ENCODE measurements around the gene MAPK6. TPM values are rescaled to one million over a fixed set of nuclear protein-coding genes. Genes with fewer than 3 reads are reported as not detected.

Gene MAPK6
- total and polyA plus RNA-seq, 4 donors, result 5.6 to 27.1 (median 16.9) TPM

DNA sequence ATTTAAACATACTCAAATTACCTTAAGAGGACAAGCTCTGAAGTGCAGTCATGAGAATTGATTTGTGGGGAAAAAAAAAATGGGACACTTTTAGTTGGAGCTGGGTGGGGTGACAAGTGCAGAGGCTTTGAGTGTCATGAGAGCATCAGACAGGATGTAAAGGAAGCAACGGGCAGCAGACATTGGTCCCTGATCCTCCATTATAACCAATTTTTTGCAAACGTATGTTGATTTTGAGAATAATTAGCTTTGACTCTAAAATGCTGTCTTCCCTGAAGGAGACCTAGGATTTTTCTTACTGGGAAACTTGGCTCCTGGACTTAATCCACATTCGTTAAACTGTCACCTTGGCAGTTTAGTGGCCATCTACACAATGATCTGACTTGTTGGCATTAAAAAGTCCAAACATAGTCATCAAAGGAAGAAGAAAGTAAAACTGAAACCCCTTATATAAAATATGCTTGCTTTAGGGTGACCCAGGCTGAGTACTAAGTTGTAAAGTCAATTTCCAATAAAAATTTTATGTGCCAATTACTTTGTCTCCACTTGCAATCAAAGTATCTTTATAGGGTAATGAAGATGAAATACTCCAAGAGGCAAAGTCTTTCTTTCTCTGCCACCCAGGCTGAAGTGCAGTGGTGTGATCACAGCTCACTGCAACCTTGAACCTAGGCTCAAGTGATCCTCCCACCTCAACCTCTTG, 48.0 kb downstream of the MAPK6 start:
- DNase-seq (no peak), ATAC-seq (ENCODE audit: low FRiP score) (no peak)
- Histone ChIP-seq H3K27me3 (ENCODE audit: control insufficient read depth in 1 of 2, insufficient read depth in 2 of 2, low read length in 1 of 2) (no peaks in the 10 kb centered on the region), H3K4me1 (ENCODE audit: control insufficient read depth in 1 of 2, insufficient read depth in 2 of 2, low read length in 2 of 2) (no peaks in the 10 kb centered on the region), H3K4me3 (ENCODE audit: low read length in 2 of 2) (no peak overlapping the region), H3K36me3 (ENCODE audit: control insufficient read depth in 1 of 2, insufficient read depth in 2 of 2, low read length in 1 of 2) (peaks cover 0 to 4% of the 10 kb centered on the region in 2 donors), H3K27ac (ENCODE audit: low read depth in 1 of 2, low read length in 2 of 2) (no peak overlapping the region), H3K9me3 (ENCODE audit: control insufficient read depth, low read length) (no peaks in the 10 kb centered on the region)
- intact Hi-C loops (cut with DNase I), result no loop called here
- 84 to 85% methylated on average over 3 of the region's 3 CpGs for WGBS, 2 donors

DNA sequence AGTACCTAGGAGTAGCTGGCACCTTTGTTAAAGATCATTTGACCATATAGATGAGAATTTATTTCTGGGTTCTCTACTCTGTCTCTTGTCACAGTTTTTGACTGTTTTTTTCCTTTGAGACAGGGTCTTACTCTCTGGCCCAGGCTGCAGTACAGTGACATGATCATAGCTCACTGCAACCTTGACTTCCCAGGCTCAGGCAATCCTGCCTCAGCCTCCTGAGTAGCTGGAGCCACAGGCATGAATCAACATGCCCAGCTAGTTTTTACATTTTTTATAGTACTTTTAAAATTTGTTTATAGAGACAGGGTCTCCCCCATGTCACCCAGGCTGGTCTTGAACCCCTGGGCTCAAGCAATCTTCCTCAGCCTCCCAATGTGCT, 48.5 kb downstream of the MAPK6 start:
- intact Hi-C loops (cut with DNase I), result no loop called here
- Histone ChIP-seq H3K9me3 (ENCODE audit: control insufficient read depth, low read length) (no peaks in the 10 kb centered on the region), H3K27ac (ENCODE audit: low read depth in 1 of 2, low read length in 2 of 2) (no peak overlapping the region), H3K27me3 (ENCODE audit: control insufficient read depth in 1 of 2, insufficient read depth in 2 of 2, low read length in 1 of 2) (no peaks in the 10 kb centered on the region), H3K4me3 (ENCODE audit: low read length in 2 of 2) (no peak overlapping the region), H3K4me1 (ENCODE audit: control insufficient read depth in 1 of 2, insufficient read depth in 2 of 2, low read length in 2 of 2) (no peaks in the 10 kb centered on the region), H3K36me3 (ENCODE audit: control insufficient read depth in 1 of 2, insufficient read depth in 2 of 2, low read length in 1 of 2) (peaks cover 0 to 4% of the 10 kb centered on the region in 2 donors)
- DNase-seq (no peak), ATAC-seq (ENCODE audit: low FRiP score) (no peak)

DNA sequence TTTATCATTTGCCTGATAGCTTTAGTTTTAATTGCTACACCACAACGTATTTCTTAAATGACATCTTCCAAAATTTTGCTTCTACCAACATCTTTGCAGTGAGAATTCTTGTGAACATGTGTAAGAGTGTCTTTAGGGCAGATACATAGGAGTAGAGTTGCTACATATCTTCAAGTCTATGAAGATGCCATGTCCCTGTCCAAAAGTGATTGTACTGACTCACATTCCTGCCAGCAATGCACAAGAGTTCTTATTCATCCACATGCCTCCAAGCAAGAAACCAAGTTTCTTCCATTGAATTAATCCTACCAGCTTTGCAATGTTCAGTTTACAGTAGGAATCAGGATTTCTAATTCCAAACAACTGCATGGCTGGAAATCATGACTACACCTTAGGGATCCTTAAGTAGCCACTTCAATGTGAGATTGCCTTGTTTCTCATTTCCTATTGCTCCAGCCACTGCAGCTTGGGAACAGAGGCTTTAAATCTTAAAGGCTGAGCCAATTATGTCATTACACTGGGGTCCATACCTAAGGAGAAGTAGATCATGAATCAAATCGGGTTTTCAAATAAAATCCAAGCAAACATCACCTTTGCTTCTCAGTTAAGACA, 49.1 kb downstream of the MAPK6 start:
- no peak for DNase-seq
- H3K27ac ChIP-seq (ENCODE audit: low read depth in 1 of 2, low read length in 2 of 2), result no peak overlapping the region
- peaks cover 0 to 4% of the 10 kb centered on the region in 2 donors for H3K36me3 ChIP-seq (ENCODE audit: control insufficient read depth in 1 of 2, insufficient read depth in 2 of 2, low read length in 1 of 2)
- 86 to 91% methylated on average over 2 of the region's 2 CpGs for WGBS, 2 donors
- H3K9me3 ChIP-seq (ENCODE audit: control insufficient read depth, low read length), result no peaks in the 10 kb centered on the region
- H3K4me1 ChIP-seq (ENCODE audit: control insufficient read depth in 1 of 2, insufficient read depth in 2 of 2, low read length in 2 of 2), result no peaks in the 10 kb centered on the region
- H3K4me3 ChIP-seq (ENCODE audit: low read length in 2 of 2), result no peak overlapping the region
- no peak for ATAC-seq (ENCODE audit: low FRiP score)
- H3K27me3 ChIP-seq (ENCODE audit: control insufficient read depth in 1 of 2, insufficient read depth in 2 of 2, low read length in 1 of 2), result no peaks in the 10 kb centered on the region
- intact Hi-C loops (cut with DNase I), result no loop called here

DNA sequence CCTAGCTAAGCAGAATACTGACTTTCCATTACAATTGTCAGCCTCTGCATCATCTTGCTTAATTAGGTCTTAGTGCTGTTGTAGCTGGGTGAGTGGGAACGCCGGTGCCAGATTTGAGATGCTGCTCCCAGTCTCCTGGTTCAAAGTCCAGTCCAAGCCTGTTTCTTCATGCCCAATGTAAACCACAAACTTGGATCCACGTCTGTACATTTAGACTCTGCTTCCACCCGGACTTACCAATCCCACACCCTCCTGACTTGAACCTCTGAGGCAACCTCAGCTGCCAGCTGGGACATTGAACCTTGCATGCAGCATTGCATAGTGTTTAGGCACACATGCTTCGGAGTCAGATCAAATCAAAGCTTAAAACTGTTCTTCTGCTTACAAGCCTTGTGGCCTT, 50.5 kb downstream of the MAPK6 start:
- Histone ChIP-seq H3K4me1 (ENCODE audit: control insufficient read depth in 1 of 2, insufficient read depth in 2 of 2, low read length in 2 of 2) (no peaks in the 10 kb centered on the region), H3K9me3 (ENCODE audit: control insufficient read depth, low read length) (no peaks in the 10 kb centered on the region), H3K27me3 (ENCODE audit: control insufficient read depth in 1 of 2, insufficient read depth in 2 of 2, low read length in 1 of 2) (no peaks in the 10 kb centered on the region), H3K27ac (ENCODE audit: low read depth in 1 of 2, low read length in 2 of 2) (no peak overlapping the region), H3K36me3 (ENCODE audit: control insufficient read depth in 1 of 2, insufficient read depth in 2 of 2, low read length in 1 of 2) (no peaks in the 10 kb centered on the region), H3K4me3 (ENCODE audit: low read length in 2 of 2) (no peak overlapping the region)
- DNase-seq (no peak), ATAC-seq (ENCODE audit: low FRiP score) (no peak)
- 79 to 81% methylated on average over 5 of the region's 5 CpGs for WGBS, 2 donors
- intact Hi-C loops (cut with DNase I), result no loop called here

DNA sequence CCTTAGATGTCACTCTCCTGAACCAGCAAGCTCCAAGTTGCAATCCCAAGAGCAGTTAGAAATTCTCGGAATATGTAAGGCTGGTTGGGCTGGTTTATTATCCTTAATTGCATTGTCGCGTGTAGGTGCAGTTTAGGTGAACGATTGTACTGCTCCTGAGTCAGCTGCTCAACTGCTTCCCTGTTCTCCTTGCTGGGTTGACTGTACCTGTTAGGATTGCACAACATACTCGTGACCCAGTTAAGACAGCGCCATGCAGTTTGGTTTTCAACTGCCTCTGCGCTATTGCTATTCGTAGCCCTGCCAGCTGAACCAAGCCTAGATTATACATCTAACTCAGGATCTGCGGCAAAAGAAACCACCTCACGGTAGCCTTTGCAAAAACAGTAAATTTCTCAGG, 52.6 kb downstream of the MAPK6 start:
- ATAC-seq (ENCODE audit: low FRiP score) (no peak), DNase-seq (no peak)

DNA sequence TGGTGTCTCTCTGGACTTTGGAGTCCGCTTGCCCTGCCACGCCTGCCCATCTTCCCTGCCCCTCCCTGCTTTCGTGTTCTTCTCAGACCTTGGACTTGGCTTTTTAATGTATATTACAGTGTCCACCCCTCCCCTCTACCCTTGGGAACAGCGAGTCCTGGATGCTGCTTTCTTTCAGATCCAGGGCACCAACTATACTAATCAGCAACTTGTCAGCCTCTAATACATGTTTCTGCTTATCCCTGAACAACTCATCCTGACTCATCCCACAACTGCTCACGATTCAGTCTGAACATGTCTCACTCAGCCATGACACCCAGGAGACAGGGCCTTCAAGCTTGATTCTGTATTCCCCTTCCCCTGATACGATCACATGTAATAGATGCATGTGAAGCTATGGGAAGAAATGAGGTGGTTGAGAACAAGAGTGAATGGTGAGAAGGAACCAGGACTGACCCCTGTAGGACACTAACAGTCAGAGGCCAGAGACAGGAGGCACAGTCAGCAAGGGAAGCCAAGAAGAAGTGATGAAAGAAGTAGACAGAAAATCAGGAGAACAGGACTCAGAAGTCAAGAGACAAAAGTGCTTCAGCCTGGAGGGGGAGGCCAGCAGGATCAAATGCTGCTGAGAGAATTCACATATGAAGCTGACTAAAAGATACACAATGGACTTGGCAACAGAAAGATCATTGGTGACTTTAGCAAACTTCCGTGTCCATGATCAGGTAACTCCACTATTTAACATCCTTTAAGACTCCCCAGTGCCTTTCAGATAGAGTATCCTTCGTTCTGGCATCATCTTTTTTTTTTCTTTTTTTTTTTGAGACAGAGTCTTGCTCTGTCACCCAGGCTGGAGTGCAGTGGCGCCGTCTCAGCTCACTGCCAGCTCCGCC, 58.1 kb downstream of the MAPK6 start:
- WGBS, 2 donors, result 87 to 88% methylated on average over 11 of the region's 11 CpGs
- intact Hi-C loops (cut with DNase I), result loop anchor here in 1 of 2 donors (10.0 kb wide), 1 partner anchor 82 kb away; no protein-coding TSS in a partner anchor
- Histone ChIP-seq H3K36me3 (ENCODE audit: control insufficient read depth in 1 of 2, insufficient read depth in 2 of 2, low read length in 1 of 2) (no peaks in the 10 kb centered on the region), H3K4me1 (ENCODE audit: control insufficient read depth in 1 of 2, insufficient read depth in 2 of 2, low read length in 2 of 2) (no peaks in the 10 kb centered on the region), H3K27me3 (ENCODE audit: control insufficient read depth in 1 of 2, insufficient read depth in 2 of 2, low read length in 1 of 2) (no peaks in the 10 kb centered on the region), H3K9me3 (ENCODE audit: control insufficient read depth, low read length) (no peaks in the 10 kb centered on the region), H3K27ac (ENCODE audit: low read depth in 1 of 2, low read length in 2 of 2) (no peak overlapping the region), H3K4me3 (ENCODE audit: low read length in 2 of 2) (no peak overlapping the region)
- DNase-seq (no peak), ATAC-seq (ENCODE audit: low FRiP score) (no peak)

More for the DNA sequence above, 52.6 kb downstream of the MAPK6 start:
- Histone ChIP-seq H3K4me1 (ENCODE audit: control insufficient read depth in 1 of 2, insufficient read depth in 2 of 2, low read length in 2 of 2) (no peaks in the 10 kb centered on the region), H3K27ac (ENCODE audit: low read depth in 1 of 2, low read length in 2 of 2) (no peak overlapping the region), H3K27me3 (ENCODE audit: control insufficient read depth in 1 of 2, insufficient read depth in 2 of 2, low read length in 1 of 2) (no peaks in the 10 kb centered on the region), H3K9me3 (ENCODE audit: control insufficient read depth, low read length) (no peaks in the 10 kb centered on the region), H3K4me3 (ENCODE audit: low read length in 2 of 2) (no peak overlapping the region), H3K36me3 (ENCODE audit: control insufficient read depth in 1 of 2, insufficient read depth in 2 of 2, low read length in 1 of 2) (no peaks in the 10 kb centered on the region)
- 80 to 83% methylated on average over 10 of the region's 10 CpGs for WGBS, 2 donors
- intact Hi-C loops (cut with DNase I), result loop anchor here in 1 of 2 donors (10.0 kb wide), 1 partner anchor 77 kb away; no protein-coding TSS in a partner anchor

DNA sequence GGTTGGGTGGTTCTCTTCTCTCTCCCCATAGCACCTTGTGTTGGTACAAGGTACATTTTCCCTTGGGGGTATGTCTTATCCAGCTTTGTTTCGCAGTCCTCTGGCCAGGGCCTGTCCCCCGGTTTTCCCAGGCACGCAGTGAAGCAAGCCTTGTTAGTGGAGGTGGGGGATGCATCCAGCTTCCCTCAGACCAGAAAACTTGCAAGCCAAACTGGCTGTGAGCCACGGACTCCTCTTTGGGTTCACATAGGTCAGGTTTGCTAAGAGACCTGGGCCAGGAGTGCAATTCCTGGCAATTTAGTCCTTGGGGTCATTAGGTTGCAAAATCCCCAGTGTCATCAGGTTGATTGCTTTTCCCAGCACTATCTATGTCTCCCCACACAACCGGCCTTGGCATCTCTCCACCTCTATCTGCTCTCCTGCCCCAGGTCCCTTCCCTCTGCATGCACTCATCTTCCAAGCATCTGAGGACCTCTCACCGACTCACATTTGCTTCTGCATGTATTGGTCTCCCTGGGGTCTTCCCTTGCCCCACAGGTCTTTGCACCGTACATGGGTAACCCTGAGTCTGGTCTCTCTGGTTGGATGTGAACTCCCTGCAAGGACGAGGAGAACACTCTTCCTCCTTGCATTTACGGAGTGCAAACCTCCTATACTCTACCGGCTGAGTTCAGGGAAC, 59.3 kb downstream of the MAPK6 start:
- Histone ChIP-seq H3K36me3 (ENCODE audit: control insufficient read depth in 1 of 2, insufficient read depth in 2 of 2, low read length in 1 of 2) (no peaks in the 10 kb centered on the region), H3K27me3 (ENCODE audit: control insufficient read depth in 1 of 2, insufficient read depth in 2 of 2, low read length in 1 of 2) (no peaks in the 10 kb centered on the region), H3K4me1 (ENCODE audit: control insufficient read depth in 1 of 2, insufficient read depth in 2 of 2, low read length in 2 of 2) (no peaks in the 10 kb centered on the region), H3K27ac (ENCODE audit: low read depth in 1 of 2, low read length in 2 of 2) (no peak overlapping the region), H3K9me3 (ENCODE audit: control insufficient read depth, low read length) (no peaks in the 10 kb centered on the region), H3K4me3 (ENCODE audit: low read length in 2 of 2) (no peak overlapping the region)
- ATAC-seq (ENCODE audit: low FRiP score), result no peak
- WGBS, 2 donors, result 77 to 78% methylated on average over 10 of the region's 10 CpGs
- intact Hi-C loops (cut with DNase I), result loop anchor here in 1 of 2 donors (10.0 kb wide), 1 partner anchor 84 kb away; no protein-coding TSS in a partner anchor
- no peak for DNase-seq

Data from aorta (tissue), 5 donors.